Activated B cell treated with CpG ODN at 0.5 μM for 24 hours (primary cell): Measurements from ENCODE around the gene PITPNM2. TPM values are rescaled to one million over a fixed set of nuclear protein-coding genes. Genes with fewer than 3 reads are reported as not detected.

Experiments used
- ATAC-seq: fragments of 200-7000 bp; cut with Tn5 transposase; one replicate; pipeline ENCODE4 v1.10.0; 2021; ENCODE audit warnings: low read depth, mild to moderate bottlenecking, moderate library complexity
- CTCF ChIA-PET: fragments of 350-600 bp; sonication (Branson Sonifier 250); formaldehyde crosslinking; loops from one replicate; lab custom pipeline; 2021; ENCODE audit warnings: antibody characterized with exemption; lab: Charles Lee
- POLR2A ChIA-PET: fragments of 350-600 bp; sonication (Branson Sonifier 250); formaldehyde crosslinking; loops from one replicate; lab custom pipeline; 2021; ENCODE audit warnings: antibody characterized with exemption; lab: Charles Lee
- DNase-seq: peaks from one replicate; pipeline ENCODE4 v3.0.0; 2022
- H3K27ac Mint-ChIP-seq: one replicate; pipeline ENCODE4 v1.8.0; 2020; ENCODE audit warnings: mixed read lengths
- H3K27me3 Mint-ChIP-seq: one replicate; pipeline ENCODE4 v1.8.0; 2021; ENCODE audit warnings: mixed read lengths
- H3K36me3 Mint-ChIP-seq: one replicate; pipeline ENCODE4 v1.8.0; 2021; ENCODE audit warnings: low read depth, mixed read lengths
- H3K4me1 Mint-ChIP-seq: one replicate; pipeline ENCODE4 v1.8.0; 2021; ENCODE audit warnings: mixed read lengths
- H3K4me3 Mint-ChIP-seq: one replicate; pipeline ENCODE4 v1.8.0; 2020; ENCODE audit warnings: mild to moderate bottlenecking, mixed read lengths
- H3K9me3 Mint-ChIP-seq: one replicate; pipeline ENCODE4 v1.8.0; 2020; ENCODE audit warnings: mixed read lengths
- intact Hi-C: fragments of 100-400 bp; cut with micrococcal nuclease; formaldehyde crosslinking; loops from one replicate; pipeline ENCODE4 v1.15.1; 2024
- total RNA-seq: library from RNA; stranded (reverse); gene quantifications from 2 replicates; pipeline ENCODE4 v1.2.3, GENCODE V29; 2022
- TF ChIP-seq, protein P1 (sequence below): fragments of 200-600 bp; IDR thresholded peaks from one replicate; pipeline ENCODE4 v1.8.0; 2022; ENCODE audit warnings: antibody characterized with exemption, mild to moderate bottlenecking

PITPNM2 gene
- total RNA-seq, 1 donor from 2014 or later: 12.9 TPM

DNA sequence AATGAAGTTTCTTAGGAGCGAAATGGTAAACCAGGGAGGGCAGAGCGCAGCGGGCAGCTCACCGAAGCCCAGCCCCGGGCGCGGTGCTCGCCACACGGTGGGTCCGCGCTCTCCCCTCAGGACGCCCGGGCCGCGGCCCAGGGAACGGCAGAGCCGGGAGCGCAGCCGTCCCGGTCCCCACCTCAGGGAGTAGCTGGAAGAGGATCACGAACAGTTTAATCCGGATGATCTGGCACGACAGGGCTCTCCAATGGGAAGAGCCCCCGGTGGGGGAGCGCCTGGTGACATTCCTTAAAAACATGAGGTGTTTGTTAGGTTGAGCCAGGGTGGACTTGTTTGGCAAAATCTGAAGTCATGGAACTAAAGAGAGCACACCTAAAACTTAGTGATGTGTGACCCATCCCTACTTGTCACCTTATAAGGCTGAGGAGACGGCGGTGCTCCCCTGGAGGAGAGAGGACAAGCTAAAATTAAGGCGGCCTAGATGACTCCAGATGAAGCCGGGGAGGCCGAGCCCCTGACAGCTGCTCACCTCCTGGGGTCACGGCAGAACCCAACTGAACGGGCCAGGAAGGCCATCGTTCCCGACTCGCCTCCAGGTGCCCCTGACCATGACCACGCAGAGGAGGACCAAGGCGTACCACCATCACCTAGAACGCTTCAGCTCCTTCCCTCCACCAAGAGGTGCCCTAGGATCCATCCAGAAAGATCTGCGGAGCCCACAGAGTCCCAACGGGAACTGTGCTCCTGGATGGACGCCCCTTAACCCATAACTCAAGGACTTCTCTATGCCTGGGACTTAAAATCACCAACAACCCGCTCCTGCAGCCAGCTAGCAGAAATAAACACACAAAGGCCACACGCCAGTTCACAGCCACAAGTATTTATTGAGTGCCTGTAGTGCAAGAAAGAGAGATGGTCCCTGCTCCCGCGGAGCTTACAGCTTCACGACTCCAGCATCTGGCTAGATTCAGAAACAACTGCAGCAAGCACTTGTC, 866 bp upstream of the PITPNM2 start:
- Mint-ChIP-seq H3K9me3 (no peaks in the 10 kb centered on the region), H3K4me1 (peaks cover 31% of the 10 kb centered on the region), H3K36me3 (no peaks in the 10 kb centered on the region), H3K27me3 (no peaks in the 10 kb centered on the region), H3K4me3 (peak overlapping the region; percentile 81), H3K27ac (peak overlapping the region; percentile 65)
- intact Hi-C loops: loop anchor here (1.0 to 5.0 kb wide), 5 partner anchors 37 to 169 kb away; partner anchors contain the start of genes ARL6IP4, MPHOSPH9 and MTRFR
- DNase-seq: no peak
- ATAC-seq: no peak
- POLR2A ChIA-PET: interaction anchor here (0.6 to 2.3 kb wide), 7 partner anchors 33 to 616 kb away, joined by 3 to 10 read pairs (median 3); partner anchors contain the start of genes MPHOSPH9 and MTRFR
- TF ChIP-seq, protein P1, sequence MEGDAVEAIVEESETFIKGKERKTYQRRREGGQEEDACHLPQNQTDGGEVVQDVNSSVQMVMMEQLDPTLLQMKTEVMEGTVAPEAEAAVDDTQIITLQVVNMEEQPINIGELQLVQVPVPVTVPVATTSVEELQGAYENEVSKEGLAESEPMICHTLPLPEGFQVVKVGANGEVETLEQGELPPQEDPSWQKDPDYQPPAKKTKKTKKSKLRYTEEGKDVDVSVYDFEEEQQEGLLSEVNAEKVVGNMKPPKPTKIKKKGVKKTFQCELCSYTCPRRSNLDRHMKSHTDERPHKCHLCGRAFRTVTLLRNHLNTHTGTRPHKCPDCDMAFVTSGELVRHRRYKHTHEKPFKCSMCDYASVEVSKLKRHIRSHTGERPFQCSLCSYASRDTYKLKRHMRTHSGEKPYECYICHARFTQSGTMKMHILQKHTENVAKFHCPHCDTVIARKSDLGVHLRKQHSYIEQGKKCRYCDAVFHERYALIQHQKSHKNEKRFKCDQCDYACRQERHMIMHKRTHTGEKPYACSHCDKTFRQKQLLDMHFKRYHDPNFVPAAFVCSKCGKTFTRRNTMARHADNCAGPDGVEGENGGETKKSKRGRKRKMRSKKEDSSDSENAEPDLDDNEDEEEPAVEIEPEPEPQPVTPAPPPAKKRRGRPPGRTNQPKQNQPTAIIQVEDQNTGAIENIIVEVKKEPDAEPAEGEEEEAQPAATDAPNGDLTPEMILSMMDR: no peak
- CTCF ChIA-PET: interaction anchor here (0.6 to 4.9 kb wide), 4 partner anchors 65 to 175 kb away, joined by 3 to 33 read pairs (median 6); no protein-coding TSS in a partner anchor

DNA sequence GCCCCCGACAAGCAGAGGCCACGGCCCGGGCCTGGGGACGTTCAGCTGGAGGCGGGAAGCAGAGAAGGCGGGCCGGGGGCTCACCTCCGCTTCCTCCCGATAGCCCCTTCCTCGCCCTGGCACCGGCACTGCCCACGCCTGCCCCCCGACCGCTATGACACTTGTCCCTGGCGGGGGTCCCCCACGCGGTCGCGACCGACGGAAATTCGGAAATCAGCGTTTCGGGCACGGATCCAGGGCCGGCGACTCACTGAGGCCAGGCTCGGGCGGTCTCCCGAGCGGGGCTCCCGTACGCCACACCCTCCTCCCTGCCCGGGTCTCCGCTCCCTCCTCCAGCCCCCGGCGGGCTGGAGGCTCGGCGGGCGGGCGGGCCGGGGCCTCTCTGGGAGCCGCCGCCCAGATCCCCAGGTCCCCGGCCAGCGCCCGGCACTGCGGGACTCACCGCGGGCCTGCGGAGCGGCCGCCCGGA, 581 bp downstream of the PITPNM2 start:
- no peaks in the 10 kb centered on the region for H3K36me3 Mint-ChIP-seq
- no peak overlapping the region for H3K27ac Mint-ChIP-seq
- peak overlapping the region; percentile 77 for H3K4me3 Mint-ChIP-seq
- intact Hi-C loops: loop anchor here (2.0 to 5.0 kb wide), 4 partner anchors 36 to 168 kb away; partner anchors contain the start of genes ARL6IP4, MPHOSPH9 and MTRFR
- DNase-seq (peak; percentile 43), ATAC-seq (peak; percentile 42)
- no peaks in the 10 kb centered on the region for H3K27me3 Mint-ChIP-seq
- ChIA-PET POLR2A (interaction anchor here (0.7 to 1.1 kb wide), 2 partner anchors 66 to 87 kb away, joined by 3 read pairs; no protein-coding TSS in a partner anchor), CTCF (interaction anchor here (0.5 to 4.9 kb wide), 3 partner anchors 9 to 170 kb away, joined by 3 to 33 read pairs (median 4); partner anchors contain the start of gene ARL6IP4)
- no peaks in the 10 kb centered on the region for H3K9me3 Mint-ChIP-seq
- H3K4me1 Mint-ChIP-seq: peaks cover 33% of the 10 kb centered on the region
- TF ChIP-seq, protein P1: no peak

DNA sequence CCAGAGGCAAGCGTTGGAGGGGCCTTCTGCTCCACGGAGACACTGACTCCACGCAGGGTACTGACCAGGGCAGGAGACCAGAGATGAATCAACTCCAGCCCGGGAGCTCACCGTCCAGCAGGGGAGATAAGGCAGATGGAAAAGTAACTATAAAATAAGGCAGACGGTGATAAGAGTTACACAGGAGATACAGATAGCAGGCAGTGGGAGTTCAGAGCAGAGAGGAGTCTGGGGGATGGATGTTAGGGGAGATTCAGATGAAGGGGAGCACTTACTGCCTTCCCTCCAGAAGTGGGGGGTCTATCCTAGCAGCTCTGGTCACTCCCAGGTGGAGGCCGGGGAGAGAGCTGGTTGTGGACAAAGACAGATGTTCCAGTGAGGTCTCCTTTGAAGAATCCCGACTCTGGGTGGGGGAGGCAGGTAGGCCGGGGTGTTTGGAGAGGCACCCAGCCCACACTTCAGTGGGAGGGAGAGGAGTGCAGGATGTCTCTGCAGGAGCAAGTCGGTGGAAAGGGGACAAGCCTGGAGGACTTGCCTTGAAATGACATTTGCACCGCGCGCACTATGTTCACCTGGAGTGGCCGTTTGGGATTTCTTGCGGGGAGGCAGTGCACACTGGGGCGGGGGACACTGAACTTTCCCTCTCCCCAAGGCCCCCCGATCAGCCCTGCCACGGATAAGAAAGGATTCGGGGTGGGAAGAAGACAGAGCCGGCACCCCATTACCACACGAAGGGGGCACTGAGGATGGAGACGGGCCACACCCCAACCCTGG, 1.2 kb downstream of the PITPNM2 start:
- DNase-seq (no peak), ATAC-seq (no peak)
- H3K27me3 Mint-ChIP-seq: no peaks in the 10 kb centered on the region
- POLR2A ChIA-PET: interaction anchor here (0.7 kb wide), 2 partner anchors 35 to 66 kb away, joined by 3 read pairs; no protein-coding TSS in a partner anchor
- H3K36me3 Mint-ChIP-seq: no peaks in the 10 kb centered on the region
- peak overlapping the region; percentile 77 for H3K4me3 Mint-ChIP-seq
- H3K27ac Mint-ChIP-seq: peak overlapping the region; percentile 13
- CTCF ChIA-PET: interaction anchor here (1.2 to 4.9 kb wide), 2 partner anchors 106 to 170 kb away, joined by 4 to 33 read pairs; partner anchors contain the start of gene ARL6IP4
- no peaks in the 10 kb centered on the region for H3K9me3 Mint-ChIP-seq
- intact Hi-C loops: loop anchor here (2.0 to 5.0 kb wide), 4 partner anchors 35 to 167 kb away; partner anchors contain the start of genes ARL6IP4, MPHOSPH9 and MTRFR
- TF ChIP-seq, protein P1: no peak
- peaks cover 38% of the 10 kb centered on the region for H3K4me1 Mint-ChIP-seq

DNA sequence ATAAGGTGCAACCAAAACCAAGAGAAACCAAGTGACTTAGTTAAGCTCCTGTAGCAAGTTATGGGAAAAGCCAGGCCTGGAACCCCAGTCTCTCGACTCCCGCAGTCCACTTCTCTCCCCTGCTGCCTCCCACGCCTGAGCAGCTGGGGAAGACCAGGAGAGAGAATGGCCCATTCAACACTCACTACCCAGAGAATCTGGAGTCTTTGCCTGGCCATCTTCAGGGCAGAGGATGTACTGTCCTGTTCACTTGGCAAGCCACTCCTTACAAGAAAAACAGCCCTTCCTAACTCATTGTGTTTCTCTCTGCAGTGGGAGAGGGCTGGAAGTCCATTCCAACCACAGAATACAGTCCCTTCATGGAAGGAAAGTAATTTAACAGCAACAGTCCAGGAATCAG, 1.8 kb downstream of the PITPNM2 start:
- TF ChIP-seq, protein P1: no peak
- Mint-ChIP-seq H3K27me3 (no peaks in the 10 kb centered on the region), H3K4me3 (peak overlapping the region; percentile 40), H3K9me3 (no peaks in the 10 kb centered on the region), H3K27ac (peak overlapping the region; percentile 13), H3K4me1 (peaks cover 42% of the 10 kb centered on the region), H3K36me3 (no peaks in the 10 kb centered on the region)
- ChIA-PET POLR2A (interaction anchor here (0.7 kb wide), 1 partner anchor 34 kb away, joined by 3 read pairs; no protein-coding TSS in a partner anchor), CTCF (interaction anchor here (4.9 kb wide), 1 partner anchor 105 kb away, joined by 33 read pairs; no protein-coding TSS in a partner anchor)
- DNase-seq (no peak), ATAC-seq (no peak)
- intact Hi-C loops: no loop called here
